Cortex of kidney (tissue), 1 donor: Measurements from ENCODE around the gene SOCS7.

ENCODE experiments used
- DNase-seq: peaks from one replicate; lab custom pipeline; 2025; lab: John Stamatoyannopoulos, UW

SOCS7 gene

DNA sequence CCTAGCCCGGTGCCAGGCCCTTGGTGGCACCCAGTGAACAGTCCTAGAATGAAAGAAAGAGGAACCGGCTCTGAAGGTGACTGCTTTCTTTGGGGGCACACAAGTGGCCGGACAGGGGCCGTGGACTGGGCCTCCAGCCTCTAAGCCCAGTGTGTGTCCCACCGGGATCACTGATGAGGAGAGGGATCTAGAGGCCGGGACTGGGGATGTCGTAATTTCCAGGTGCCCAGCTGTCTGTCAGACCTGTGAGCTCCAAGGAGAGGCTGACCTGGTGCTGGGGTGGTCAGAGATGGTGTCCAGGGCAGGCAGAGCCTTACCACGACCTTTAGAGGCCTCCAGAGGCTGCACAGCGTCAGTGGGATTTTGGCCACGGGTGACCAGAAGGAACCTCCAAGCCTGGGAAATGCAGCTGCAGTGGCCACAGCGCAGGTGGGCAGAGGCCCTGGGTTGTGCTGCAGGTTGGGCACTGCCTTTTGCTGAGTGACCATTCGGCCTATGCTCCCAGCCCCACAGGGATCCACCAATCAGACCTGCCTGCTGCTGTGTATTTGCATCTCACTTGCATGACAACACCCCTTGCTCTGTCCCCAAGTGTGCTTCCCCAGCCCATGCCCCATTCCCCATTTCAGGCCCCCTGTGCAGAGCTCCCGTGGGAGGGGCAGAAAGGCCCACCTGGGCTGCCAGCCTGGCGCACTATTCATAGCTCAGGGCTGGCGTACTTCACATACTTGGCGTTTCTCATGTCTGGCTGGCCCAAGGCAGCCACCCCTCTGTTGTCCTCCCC, 89.2 kb downstream of the SOCS7 start:
- no peak for DNase-seq

DNA sequence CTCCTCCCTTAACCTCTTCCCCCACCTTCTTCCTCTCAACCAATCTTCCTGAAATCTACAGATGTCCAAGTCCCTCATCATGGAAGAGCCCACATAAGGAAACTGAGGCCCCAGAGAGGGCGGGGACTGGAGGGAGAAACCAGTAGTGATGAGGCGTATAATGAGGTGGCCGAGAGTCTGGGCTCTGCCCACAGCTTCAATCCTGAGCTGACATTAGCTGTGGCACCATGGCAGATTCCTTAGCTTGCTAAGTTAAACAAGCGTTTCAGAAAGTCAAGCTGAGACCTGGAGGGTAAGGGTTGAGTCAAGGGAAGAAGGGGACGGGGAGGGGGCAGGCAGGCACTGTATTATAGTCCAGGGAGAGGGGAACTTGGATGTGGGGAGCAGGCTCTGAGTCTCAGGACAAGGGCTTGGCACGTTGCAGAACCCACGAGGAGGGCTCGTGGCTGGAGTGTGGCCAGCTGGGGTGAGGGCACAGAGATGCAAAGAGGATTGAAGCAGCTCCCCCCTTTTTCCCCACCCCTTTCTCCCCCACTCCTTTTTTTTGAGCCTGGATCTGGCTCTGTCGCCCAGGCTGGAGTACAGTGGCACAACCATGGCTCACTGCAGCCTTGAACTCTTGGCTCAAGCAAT, 89.9 kb downstream of the SOCS7 start:
- no peak for DNase-seq

GRCh38 chr17:38442548-38442947, 90.9 kb downstream of the SOCS7 start:
- DNase-seq = no peak

GRCh38 chr17:38443356-38444031, 91.8 kb downstream of the SOCS7 start:
- no peak for DNase-seq

DNA sequence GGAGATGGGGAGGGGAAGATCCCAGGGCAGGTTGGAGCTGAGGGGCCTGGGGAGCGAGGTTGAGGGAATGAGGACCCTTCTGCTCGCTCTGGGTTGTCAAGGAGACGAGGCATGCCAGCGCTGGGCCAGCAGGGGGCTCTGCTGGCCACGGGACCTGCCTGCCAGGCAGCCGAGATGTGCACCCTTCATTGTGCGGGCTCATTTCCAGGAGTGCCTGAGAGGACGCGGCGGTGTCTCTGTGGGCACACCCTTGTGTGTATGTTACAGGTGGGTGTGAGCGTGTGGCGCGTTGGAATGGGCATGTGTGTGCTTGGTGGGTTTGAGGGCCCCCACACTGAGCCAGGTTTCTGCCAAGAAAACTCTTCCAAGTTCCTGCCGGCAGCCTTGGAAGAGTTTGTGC, 92.5 kb downstream of the SOCS7 start:
- DNase-seq = no peak

DNA sequence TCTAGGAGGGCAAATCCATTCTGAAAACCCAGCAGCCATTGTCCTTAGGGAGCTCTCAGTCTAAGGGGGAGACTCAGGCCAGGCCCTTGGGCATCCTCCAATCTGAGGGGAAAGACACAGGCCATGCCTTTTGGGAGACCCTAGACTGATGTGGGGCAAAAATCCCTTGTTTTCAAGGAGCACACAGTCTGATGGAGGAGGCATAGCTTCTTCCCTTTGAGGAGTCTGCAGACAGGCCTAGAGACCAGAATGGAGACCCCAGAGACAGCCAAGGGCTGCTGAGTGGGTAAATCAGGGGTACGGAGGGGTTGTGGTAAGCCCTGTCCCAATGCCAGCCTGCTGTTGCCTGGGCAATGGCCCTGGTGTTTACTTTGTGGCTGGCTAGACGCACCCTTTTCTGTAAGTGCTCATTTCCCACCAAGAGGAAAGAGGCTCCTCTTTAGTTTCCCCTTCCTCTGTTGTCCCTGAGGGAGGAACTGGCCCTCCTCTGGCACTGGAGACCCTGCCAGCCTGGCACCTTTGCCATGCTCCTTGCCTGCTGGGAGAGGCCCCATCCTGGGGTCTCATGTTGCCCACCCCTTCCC, 96.0 kb downstream of the SOCS7 start:
- DNase-seq = no peak

- DNase-seq = no peak
Observed at GRCh38 chr17:38448208-38448771, 96.6 kb downstream of the SOCS7 start.

- DNase-seq = no peak
Observed at GRCh38 chr17:38449364-38449763, 97.7 kb downstream of the SOCS7 start.

- no peak for DNase-seq
Observed at GRCh38 chr17:38450557-38451029, 98.9 kb downstream of the SOCS7 start.

DNA sequence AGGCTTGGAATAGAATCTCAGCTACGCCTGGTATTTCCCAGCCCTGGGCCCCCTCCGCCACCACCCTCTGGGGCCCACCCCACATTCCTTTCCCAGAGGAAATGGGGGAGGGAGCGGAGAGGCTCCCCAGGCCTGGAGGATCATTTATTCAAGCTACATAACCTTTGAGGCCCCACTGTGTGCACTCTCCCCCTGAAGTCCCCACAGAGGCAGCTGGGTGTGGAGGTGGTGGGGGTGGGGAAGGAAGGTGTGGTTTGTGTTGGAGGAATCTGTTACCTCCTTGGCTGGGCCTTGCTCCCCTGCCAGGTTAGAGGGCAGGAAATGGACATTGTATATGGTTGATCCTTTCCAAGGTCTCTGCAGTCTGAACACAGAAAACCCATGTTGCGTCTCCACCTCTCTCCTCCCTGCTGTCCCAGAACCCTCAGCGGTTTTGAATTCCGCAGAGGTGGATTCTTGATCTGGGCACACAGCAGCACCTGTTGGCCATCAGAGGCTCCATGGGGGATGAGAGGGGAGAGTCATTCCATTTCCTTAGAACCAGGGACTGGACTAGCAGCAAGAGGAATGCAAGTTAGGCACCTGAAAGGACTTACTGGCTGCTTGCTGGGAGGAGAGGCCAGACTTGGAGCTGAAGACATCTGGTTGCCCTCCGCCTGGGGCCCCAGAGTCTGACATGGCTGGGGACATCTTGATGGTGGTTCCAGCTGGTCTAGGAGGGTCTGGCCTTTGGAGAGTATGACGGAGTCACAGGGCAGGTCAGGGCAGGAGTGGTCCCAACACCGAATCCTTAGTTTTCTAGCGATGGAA, 99.6 kb downstream of the SOCS7 start:
- DNase-seq = no peak

DNA sequence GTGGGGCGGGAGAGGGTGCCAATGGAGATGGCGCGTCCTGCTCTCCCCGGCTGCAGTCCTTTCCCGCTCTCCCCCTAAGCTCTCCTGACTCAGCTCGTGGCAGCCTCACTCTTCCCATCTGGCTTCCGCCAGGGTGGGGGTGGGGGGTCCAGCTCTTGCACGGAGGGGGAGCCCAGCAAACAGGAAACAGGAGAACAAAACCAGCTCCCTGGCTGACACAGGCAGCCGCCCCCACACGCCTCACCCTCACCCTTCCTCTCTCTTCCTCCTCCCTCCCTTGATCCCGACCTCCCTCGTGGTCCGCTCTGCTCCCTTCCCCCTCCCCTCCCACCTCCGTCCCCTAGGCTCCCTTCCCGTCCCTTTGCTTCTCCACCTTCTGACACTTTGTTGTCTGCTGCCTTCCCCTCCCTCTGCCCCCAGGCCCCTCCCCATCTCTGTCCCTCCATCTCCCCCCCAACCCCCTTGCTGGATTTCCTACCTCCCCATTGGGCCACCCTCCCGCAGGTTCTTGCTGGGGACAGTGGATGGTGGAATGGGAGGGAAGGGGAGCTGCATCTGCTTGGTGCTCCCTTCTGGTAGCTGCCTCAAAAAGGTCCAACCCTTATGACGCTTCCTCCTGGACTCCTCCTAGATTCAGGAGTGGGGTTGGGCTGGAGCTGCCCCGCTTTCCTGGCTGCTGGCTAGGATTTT, 100.3 kb downstream of the SOCS7 start:
- DNase-seq = no peak

GRCh38 chr17:38452719-38453118, 101.1 kb downstream of the SOCS7 start:
- DNase-seq = no peak

GRCh38 chr17:38453951-38454421, 102.3 kb downstream of the SOCS7 start:
- no peak for DNase-seq

DNA sequence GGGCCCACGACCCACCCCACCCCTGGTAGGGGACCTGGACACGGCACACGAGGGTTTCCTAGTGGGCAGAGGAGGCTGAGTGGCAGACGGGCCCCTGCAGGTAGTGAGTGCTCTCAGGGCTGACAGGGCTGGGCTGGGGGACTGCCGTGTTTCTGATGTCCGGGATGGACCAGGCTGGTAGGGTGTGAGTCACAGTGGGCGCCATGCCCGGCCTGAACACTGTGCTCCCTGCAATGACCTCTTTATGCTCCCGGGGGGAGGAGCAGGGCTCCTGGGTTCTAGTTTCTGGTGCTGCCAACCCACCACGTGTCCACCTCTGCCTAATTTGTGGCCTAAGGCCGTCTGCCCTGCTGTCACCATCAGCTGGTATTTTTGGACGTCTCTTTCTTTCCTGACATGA, 102.9 kb downstream of the SOCS7 start:
- DNase-seq = no peak
